ENCODE data around the gene CDHR3.

DNA sequence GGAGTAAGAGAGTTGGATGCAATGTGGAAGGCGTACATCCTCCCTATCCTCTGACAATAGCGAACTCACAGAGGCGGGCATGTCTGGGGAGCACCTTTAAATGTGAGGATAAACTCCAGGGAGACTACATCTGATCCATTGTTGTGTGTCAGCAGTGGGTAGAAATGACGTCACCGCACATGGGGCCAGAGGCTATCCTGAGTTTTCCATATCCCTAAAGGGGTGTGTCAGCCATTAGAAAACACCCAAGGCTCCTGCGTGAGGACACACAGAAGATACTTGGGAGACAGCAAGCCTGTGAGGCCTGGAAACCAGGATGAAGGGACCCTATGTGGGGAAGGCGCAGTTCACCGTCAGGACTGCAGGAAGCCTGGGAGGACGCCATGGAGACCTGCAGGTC, 17.2 kb upstream of the CDHR3 start:
- TF ChIP-seq, protein P1, sequence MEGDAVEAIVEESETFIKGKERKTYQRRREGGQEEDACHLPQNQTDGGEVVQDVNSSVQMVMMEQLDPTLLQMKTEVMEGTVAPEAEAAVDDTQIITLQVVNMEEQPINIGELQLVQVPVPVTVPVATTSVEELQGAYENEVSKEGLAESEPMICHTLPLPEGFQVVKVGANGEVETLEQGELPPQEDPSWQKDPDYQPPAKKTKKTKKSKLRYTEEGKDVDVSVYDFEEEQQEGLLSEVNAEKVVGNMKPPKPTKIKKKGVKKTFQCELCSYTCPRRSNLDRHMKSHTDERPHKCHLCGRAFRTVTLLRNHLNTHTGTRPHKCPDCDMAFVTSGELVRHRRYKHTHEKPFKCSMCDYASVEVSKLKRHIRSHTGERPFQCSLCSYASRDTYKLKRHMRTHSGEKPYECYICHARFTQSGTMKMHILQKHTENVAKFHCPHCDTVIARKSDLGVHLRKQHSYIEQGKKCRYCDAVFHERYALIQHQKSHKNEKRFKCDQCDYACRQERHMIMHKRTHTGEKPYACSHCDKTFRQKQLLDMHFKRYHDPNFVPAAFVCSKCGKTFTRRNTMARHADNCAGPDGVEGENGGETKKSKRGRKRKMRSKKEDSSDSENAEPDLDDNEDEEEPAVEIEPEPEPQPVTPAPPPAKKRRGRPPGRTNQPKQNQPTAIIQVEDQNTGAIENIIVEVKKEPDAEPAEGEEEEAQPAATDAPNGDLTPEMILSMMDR (IDR thresholded peaks at IDR 0.05): no peak
- TF ChIP-seq EZH2 (IDR thresholded peaks at IDR 0.05): no peak
- no peak for TF ChIP-seq EZH2phosphoT487 (IDR thresholded peaks at IDR 0.05)

Data from neural progenitor cell (in vitro differentiated cells).